ENCODE data around the gene VPS16. TPM values are rescaled to one million over a fixed set of nuclear protein-coding genes. Genes with fewer than 3 reads are reported as not detected.

The VPS16 gene
- total RNA-seq, 2 experiments from 2014 or later, result 32.6 to 39.0 TPM

DNA sequence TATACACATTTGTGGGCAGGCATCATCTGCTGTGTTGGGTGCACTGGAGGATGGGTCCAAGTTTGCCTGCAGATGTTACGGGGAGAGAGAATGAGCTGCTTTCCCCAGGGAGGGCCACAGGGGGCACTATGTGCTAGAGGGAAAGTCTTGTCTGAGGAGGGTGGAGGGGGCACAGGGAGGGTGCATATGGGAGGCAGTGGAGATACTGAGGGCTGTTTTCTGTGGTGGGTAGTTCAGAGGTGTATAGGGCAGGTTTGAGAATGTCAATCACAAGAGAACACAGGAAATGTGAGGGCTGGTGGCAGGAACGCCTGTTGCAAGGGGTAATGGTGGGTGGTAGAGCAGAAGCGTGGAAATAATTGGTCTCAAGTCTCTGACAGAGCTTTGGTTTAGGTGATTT is 25.1 kb downstream of the VPS16 start:
- no peaks in the 10 kb centered on the region for H3K4me1 ChIP-seq (ENCODE audit: insufficient read depth, low read length, poor library complexity, severe bottlenecking)
- peak; percentile 18 for DNase-seq (ENCODE audit: low spot score)

GRCh38 chr20:2866236-2866635 is 25.7 kb downstream of the VPS16 start:
- H3K27ac ChIP-seq (ENCODE audit: low read depth, low read length, poor library complexity, severe bottlenecking), result no peak overlapping the region
- H3K36me3 ChIP-seq (ENCODE audit: insufficient read depth, low read length), result peaks cover 6% of the 10 kb centered on the region; the same call in 1 of the 2 replicates
- no peaks in the 10 kb centered on the region for H3K79me2 ChIP-seq (ENCODE audit: insufficient read depth, low read depth, low read length)
- no peak overlapping the region for H2AFZ ChIP-seq (ENCODE audit: low read length)
- BruUV-seq (replicated peaks), result no TSS peak
- ChIA-PET CTCF (ENCODE audit: unreplicated experiment) (no interaction called here), POLR2A (no interaction called here)
- H3K4me3 ChIP-seq (ENCODE audit: low read depth, low read length, poor library complexity, severe bottlenecking), result no peak overlapping the region
- TF ChIP-seq CTCF (conservative IDR thresholded peaks at IDR 0.05; ENCODE audit: low read length), result no peak
- TF ChIP-seq EZH2phosphoT487 (IDR thresholded peaks at IDR 0.05; ENCODE audit: borderline replicate concordance, low read depth, low read length), result no peak
- DNase-seq (ENCODE audit: low spot score), result no peak
- no peaks in the 10 kb centered on the region for H3K9me3 ChIP-seq (ENCODE audit: low read length)
- H3K4me1 ChIP-seq (ENCODE audit: insufficient read depth, low read length, poor library complexity, severe bottlenecking), result no peaks in the 10 kb centered on the region
- no peaks in the 10 kb centered on the region for H4K20me1 ChIP-seq (ENCODE audit: insufficient read depth, low read length)
- H3K4me2 ChIP-seq (ENCODE audit: low read length), result no peak overlapping the region
- intact Hi-C loops (cut with micrococcal nuclease; ENCODE audit: unreplicated experiment), result no loop called here
- no peaks in the 10 kb centered on the region for H3K9me2 ChIP-seq (ENCODE audit: insufficient read depth, low read length)

More for the DNA sequence above, 25.1 kb downstream of the VPS16 start:
- Histone ChIP-seq H4K20me1 (ENCODE audit: insufficient read depth, low read length) (no peaks in the 10 kb centered on the region), H3K36me3 (ENCODE audit: insufficient read depth, low read length) (peaks cover 6% of the 10 kb centered on the region; the same call in 1 of the 2 replicates), H3K79me2 (ENCODE audit: insufficient read depth, low read depth, low read length) (no peaks in the 10 kb centered on the region), H2AFZ (ENCODE audit: low read length) (no peak overlapping the region), H3K4me3 (ENCODE audit: low read depth, low read length, poor library complexity, severe bottlenecking) (no peak overlapping the region), H3K9me3 (ENCODE audit: low read length) (no peaks in the 10 kb centered on the region), H3K27ac (ENCODE audit: low read depth, low read length, poor library complexity, severe bottlenecking) (no peak overlapping the region), H3K4me2 (ENCODE audit: low read length) (no peak overlapping the region), H3K9me2 (ENCODE audit: insufficient read depth, low read length) (no peaks in the 10 kb centered on the region)
- ChIA-PET POLR2A (interaction anchor here (0.5 to 1.5 kb wide), 3 partner anchors 10 to 45 kb away, joined by 3 read pairs; no protein-coding TSS in a partner anchor), CTCF (ENCODE audit: unreplicated experiment) (interaction anchor here (1.0 kb wide), 1 partner anchor 135 kb away, joined by 3 read pairs; no protein-coding TSS in a partner anchor)
- intact Hi-C loops (cut with micrococcal nuclease; ENCODE audit: unreplicated experiment), result loop anchor here (1.0 kb wide), 1 partner anchor 136 kb away; no protein-coding TSS in a partner anchor
- BruUV-seq (replicated peaks), result no TSS peak
- TF ChIP-seq CTCF (conservative IDR thresholded peaks at IDR 0.05; ENCODE audit: low read length) (peak; percentile 64), EZH2phosphoT487 (IDR thresholded peaks at IDR 0.05; ENCODE audit: borderline replicate concordance, low read depth, low read length) (no peak)

GRCh38 chr20:2867081-2867864 is 26.7 kb downstream of the VPS16 start:
- peaks cover 6% of the 10 kb centered on the region; the same call in 1 of the 2 replicates for H3K36me3 ChIP-seq (ENCODE audit: insufficient read depth, low read length)
- no peaks in the 10 kb centered on the region for H3K9me2 ChIP-seq (ENCODE audit: insufficient read depth, low read length)
- H2AFZ ChIP-seq (ENCODE audit: low read length), result no peak overlapping the region
- no peaks in the 10 kb centered on the region for H3K79me2 ChIP-seq (ENCODE audit: insufficient read depth, low read depth, low read length)
- intact Hi-C loops (cut with micrococcal nuclease; ENCODE audit: unreplicated experiment), result no loop called here
- ChIA-PET CTCF (ENCODE audit: unreplicated experiment) (no interaction called here), POLR2A (no interaction called here)
- BruUV-seq (replicated peaks), result no TSS peak
- H3K4me1 ChIP-seq (ENCODE audit: insufficient read depth, low read length, poor library complexity, severe bottlenecking), result no peaks in the 10 kb centered on the region
- no peak overlapping the region for H3K27ac ChIP-seq (ENCODE audit: low read depth, low read length, poor library complexity, severe bottlenecking)
- no peak overlapping the region for H3K4me2 ChIP-seq (ENCODE audit: low read length)
- no peak for TF ChIP-seq EZH2phosphoT487 (IDR thresholded peaks at IDR 0.05; ENCODE audit: borderline replicate concordance, low read depth, low read length)
- H4K20me1 ChIP-seq (ENCODE audit: insufficient read depth, low read length), result no peaks in the 10 kb centered on the region
- H3K9me3 ChIP-seq (ENCODE audit: low read length), result no peaks in the 10 kb centered on the region
- DNase-seq (ENCODE audit: low spot score), result no peak
- H3K4me3 ChIP-seq (ENCODE audit: low read depth, low read length, poor library complexity, severe bottlenecking), result no peak overlapping the region
